Measurements from ENCODE around the gene IQCH. TPM values are rescaled to one million over a fixed set of nuclear protein-coding genes. Genes with fewer than 3 reads are reported as not detected.
"Not testable (repeated sequence)": the region's sequence is repeated elsewhere in the genome, so short reads cannot be mapped to it uniquely, and the experiment has no call there.

Gene IQCH
- total and polyA plus RNA-seq, 8 donors, result 1.4 to 3.4 (median 2.8) TPM

- intact Hi-C loops (cut with DNase I), result no loop called here
- ATAC-seq (no peak), DNase-seq (no peak)
- no peaks in the 10 kb centered on the region for H3K9me3 ChIP-seq
- no peak overlapping the region for H3K27ac ChIP-seq
- no peaks in the 10 kb centered on the region for H3K27me3 ChIP-seq
- no peaks in the 10 kb centered on the region for H3K36me3 ChIP-seq
- TF ChIP-seq CTCF (IDR thresholded peaks at IDR 0.05), result no peak
- H3K4me1 ChIP-seq, result no peaks in the 10 kb centered on the region
- H3K4me3 ChIP-seq, result no peak overlapping the region
Observed at GRCh38 chr15:67421105-67421504, 166.5 kb downstream of the IQCH start.

- H3K4me1 ChIP-seq, result no peaks in the 10 kb centered on the region
- intact Hi-C loops (cut with DNase I), result no loop called here
- no peak for TF ChIP-seq CTCF (IDR thresholded peaks at IDR 0.05)
- no peaks in the 10 kb centered on the region for H3K9me3 ChIP-seq
- H3K4me3 ChIP-seq, result no peak overlapping the region
- no peak overlapping the region for H3K27ac ChIP-seq
- H3K27me3 ChIP-seq, result no peaks in the 10 kb centered on the region
- ATAC-seq (no peak), DNase-seq (no peak)
- no peaks in the 10 kb centered on the region for H3K36me3 ChIP-seq
Observed at GRCh38 chr15:67422296-67422695, 167.7 kb downstream of the IQCH start.

- intact Hi-C loops (cut with DNase I), result loop anchor here in 1 of 2 donors (10.0 kb wide), 1 partner anchor 489 kb away; no protein-coding TSS in a partner anchor
- DNase-seq, result peak in 1 of 4 donors; percentile 55
- Histone ChIP-seq H3K27ac (no peak overlapping the region), H3K9me3 (no peaks in the 10 kb centered on the region), H3K4me3 (no peak overlapping the region), H3K27me3 (no peaks in the 10 kb centered on the region), H3K4me1 (no peaks in the 10 kb centered on the region), H3K36me3 (no peaks in the 10 kb centered on the region)
- peak; percentile 95 for ATAC-seq
- TF ChIP-seq CTCF (IDR thresholded peaks at IDR 0.05), result peak; percentile 68 to 74
Observed at GRCh38 chr15:67433495-67434099, 179.0 kb downstream of the IQCH start.

GRCh38 chr15:67436351-67437250 lies 182.0 kb downstream of the IQCH start:
- H3K36me3 ChIP-seq, H3K4me3 ChIP-seq, H3K9me3 ChIP-seq, H3K27me3 ChIP-seq, ATAC-seq, H3K4me1 ChIP-seq, H3K27ac ChIP-seq, DNase-seq: not testable (repeated sequence)
- intact Hi-C loops (cut with DNase I), result loop anchor here in 1 of 2 donors (10.0 kb wide), 1 partner anchor 492 kb away; no protein-coding TSS in a partner anchor

- no peaks in the 10 kb centered on the region for H3K4me1 ChIP-seq
- H3K27me3 ChIP-seq, result no peaks in the 10 kb centered on the region
- no peak for TF ChIP-seq CTCF (IDR thresholded peaks at IDR 0.05)
- H3K27ac ChIP-seq, result no peak overlapping the region
- no peak for ATAC-seq
- no peak overlapping the region for H3K4me3 ChIP-seq
- no peaks in the 10 kb centered on the region for H3K36me3 ChIP-seq
- intact Hi-C loops (cut with DNase I), result no loop called here
- no peaks in the 10 kb centered on the region for H3K9me3 ChIP-seq
- DNase-seq, result no peak
Observed at GRCh38 chr15:67444100-67444499, 189.5 kb downstream of the IQCH start.

Measured in left lung (tissue), 10 donors.